Fibroblast of lung (primary cell): ENCODE measurements around the gene RPUSD3. TPM values are rescaled to one million over a fixed set of nuclear protein-coding genes. Genes with fewer than 3 reads are reported as not detected.

ENCODE experiments used
- DNase-seq, 2 donors: peaks; one replicate each; pipeline versions ENCODE4 v3.0.0 to v3.0.0-alpha.2; 2010; ENCODE audit warnings: low read depth in 2 of 2
- H2AFZ ChIP-seq: 2 replicates; pipeline ENCODE4 v1.5.1; 2012; ENCODE audit warnings: low read length, control low read depth, inconsistent platforms
- H3K27ac ChIP-seq: 2 replicates; pipeline ENCODE4 v1.5.1; 2011; ENCODE audit warnings: low read length, control low read depth; ENCODE audit not compliant: insufficient read depth
- H3K27me3 ChIP-seq: 2 replicates; pipeline ENCODE4 v1.5.1; 2011; ENCODE audit warnings: mild to moderate bottlenecking, low read length; ENCODE audit not compliant: control insufficient read depth, insufficient read depth
- H3K36me3 ChIP-seq: 2 replicates; pipeline ENCODE4 v1.5.1; 2011; ENCODE audit warnings: low read length; ENCODE audit not compliant: control insufficient read depth, insufficient read depth
- H3K4me1 ChIP-seq: 2 replicates; pipeline ENCODE4 v1.5.1; 2011; ENCODE audit warnings: low read length; ENCODE audit not compliant: control insufficient read depth, insufficient read depth; ENCODE audit errors: extremely low read depth
- H3K4me2 ChIP-seq: 2 replicates; pipeline ENCODE4 v1.5.1; 2011; ENCODE audit warnings: low read length, control low read depth; ENCODE audit not compliant: insufficient read depth; ENCODE audit errors: extremely low read depth
- H3K4me3 ChIP-seq, 4 experiments: fragments of 200-600 bp in 1 of 4; sonication (generic) in 1 of 4; replicated peaks in 1 of 4; 2 replicates each; pipeline ENCODE4 v1.5.1; 2011 to 2016; ENCODE audit warnings: low read length in 4 of 4, low read depth in 3 of 4, mild to moderate bottlenecking in 3 of 4, control low read depth in 2 of 4, inconsistent platforms in 1 of 4, mixed read lengths in 1 of 4; ENCODE audit not compliant: insufficient read depth in 1 of 4; ENCODE audit errors: control extremely low read depth in 1 of 4
- H3K79me2 ChIP-seq: 2 replicates; pipeline ENCODE4 v1.5.1; 2012; ENCODE audit warnings: mild to moderate bottlenecking, low read length, inconsistent platforms; ENCODE audit not compliant: control insufficient read depth, insufficient read depth
- H3K9ac ChIP-seq: 2 replicates; pipeline ENCODE4 v1.5.1; 2011; ENCODE audit warnings: mild to moderate bottlenecking, low read length, control low read depth; ENCODE audit not compliant: insufficient read depth
- H3K9me3 ChIP-seq: 2 replicates; pipeline ENCODE4 v1.5.1; 2012; ENCODE audit warnings: low read depth, low read length; ENCODE audit not compliant: control insufficient read depth, insufficient read depth
- H4K20me1 ChIP-seq: 2 replicates; pipeline ENCODE4 v1.5.1; 2011; ENCODE audit warnings: low read length; ENCODE audit not compliant: control insufficient read depth, insufficient read depth; ENCODE audit errors: extremely low read depth
- EZH2 ChIP-seq: IDR thresholded peaks from 2 replicates; pipeline ENCODE4 v1.5.1; 2012; ENCODE audit warnings: low read length, control low read depth, mild to moderate bottlenecking; ENCODE audit errors: missing control alignments
- polyA plus RNA-seq, 2 donors: library from polyadenylated mRNA; depleted of rRNA in 1 of 2; stranded (reverse) in 1 of 2; unstranded in 1 of 2; fragments of >200 nt; gene quantifications; 2 replicates each; pipeline ENCODE4 v1.2.1, GENCODE V29; 2011 to 2012; ENCODE audit warnings: missing spikeins in 1 of 2
- total RNA-seq: library from RNA; depleted of rRNA; stranded (reverse); fragments of >200 nt; gene quantifications from 2 replicates; pipeline ENCODE4 v1.2.1, GENCODE V29; 2014
- TF ChIP-seq, protein P1 (sequence below), 2 donors: IDR thresholded peaks in 1 of 2; conservative IDR thresholded peaks in 1 of 2; 1 replicate in 1 of 2; 2 replicates in 1 of 2; pipeline ENCODE4 v1.5.1; 2011 to 2012; ENCODE audit warnings: low read length in 2 of 2, control low read depth in 1 of 2, inconsistent platforms in 1 of 2, low read depth in 1 of 2, mild to moderate bottlenecking in 1 of 2

Gene RPUSD3
- total and polyA plus RNA-seq, 2 donors (not counting 1 experiment from before 2014, with no cell fraction given): 17.3 to 22.1 TPM

DNA sequence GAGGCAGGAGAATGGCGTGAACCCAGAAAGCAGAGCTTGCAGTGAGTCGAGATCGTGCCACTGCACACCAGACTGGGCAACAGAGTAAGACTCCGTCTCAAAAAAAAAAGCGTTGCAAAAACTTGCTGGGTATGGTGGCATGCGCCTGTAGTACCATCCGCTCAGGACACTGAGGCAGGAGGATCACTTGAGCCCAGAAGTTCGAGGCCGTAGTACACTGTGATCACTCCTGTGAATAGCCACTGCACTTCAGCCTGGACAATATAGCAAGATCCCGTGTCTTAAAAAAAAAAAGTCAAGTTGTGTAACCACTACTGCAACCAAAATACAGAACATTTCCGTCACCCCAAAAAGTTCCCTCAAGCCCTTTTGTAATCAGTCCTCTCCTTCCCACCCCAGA is 49.4 kb downstream of the RPUSD3 start:
- DNase-seq: no peak
- peaks cover 53% of the 10 kb centered on the region for H3K79me2 ChIP-seq
- H2AFZ ChIP-seq: no peak overlapping the region
- no peak for TF ChIP-seq EZH2
- TF ChIP-seq, protein P1, sequence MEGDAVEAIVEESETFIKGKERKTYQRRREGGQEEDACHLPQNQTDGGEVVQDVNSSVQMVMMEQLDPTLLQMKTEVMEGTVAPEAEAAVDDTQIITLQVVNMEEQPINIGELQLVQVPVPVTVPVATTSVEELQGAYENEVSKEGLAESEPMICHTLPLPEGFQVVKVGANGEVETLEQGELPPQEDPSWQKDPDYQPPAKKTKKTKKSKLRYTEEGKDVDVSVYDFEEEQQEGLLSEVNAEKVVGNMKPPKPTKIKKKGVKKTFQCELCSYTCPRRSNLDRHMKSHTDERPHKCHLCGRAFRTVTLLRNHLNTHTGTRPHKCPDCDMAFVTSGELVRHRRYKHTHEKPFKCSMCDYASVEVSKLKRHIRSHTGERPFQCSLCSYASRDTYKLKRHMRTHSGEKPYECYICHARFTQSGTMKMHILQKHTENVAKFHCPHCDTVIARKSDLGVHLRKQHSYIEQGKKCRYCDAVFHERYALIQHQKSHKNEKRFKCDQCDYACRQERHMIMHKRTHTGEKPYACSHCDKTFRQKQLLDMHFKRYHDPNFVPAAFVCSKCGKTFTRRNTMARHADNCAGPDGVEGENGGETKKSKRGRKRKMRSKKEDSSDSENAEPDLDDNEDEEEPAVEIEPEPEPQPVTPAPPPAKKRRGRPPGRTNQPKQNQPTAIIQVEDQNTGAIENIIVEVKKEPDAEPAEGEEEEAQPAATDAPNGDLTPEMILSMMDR (conservative IDR thresholded peaks at IDR 0.05 in 1 of 2, IDR thresholded peaks at IDR 0.05 in 1 of 2; ENCODE audit: low read depth in 1 of 2, low read length in 2 of 2): no peak
- peaks cover 3% of the 10 kb centered on the region for H3K4me1 ChIP-seq
- no peak overlapping the region for H3K27ac ChIP-seq
- H3K4me2 ChIP-seq: peak overlapping the region; percentile 29
- H3K9me3 ChIP-seq: no peaks in the 10 kb centered on the region
- no peaks in the 10 kb centered on the region for H3K27me3 ChIP-seq
- no peak overlapping the region for H3K9ac ChIP-seq
- H4K20me1 ChIP-seq: no peaks in the 10 kb centered on the region
- H3K4me3 ChIP-seq: no peak overlapping the region
- peaks cover 17% of the 10 kb centered on the region for H3K36me3 ChIP-seq

DNA sequence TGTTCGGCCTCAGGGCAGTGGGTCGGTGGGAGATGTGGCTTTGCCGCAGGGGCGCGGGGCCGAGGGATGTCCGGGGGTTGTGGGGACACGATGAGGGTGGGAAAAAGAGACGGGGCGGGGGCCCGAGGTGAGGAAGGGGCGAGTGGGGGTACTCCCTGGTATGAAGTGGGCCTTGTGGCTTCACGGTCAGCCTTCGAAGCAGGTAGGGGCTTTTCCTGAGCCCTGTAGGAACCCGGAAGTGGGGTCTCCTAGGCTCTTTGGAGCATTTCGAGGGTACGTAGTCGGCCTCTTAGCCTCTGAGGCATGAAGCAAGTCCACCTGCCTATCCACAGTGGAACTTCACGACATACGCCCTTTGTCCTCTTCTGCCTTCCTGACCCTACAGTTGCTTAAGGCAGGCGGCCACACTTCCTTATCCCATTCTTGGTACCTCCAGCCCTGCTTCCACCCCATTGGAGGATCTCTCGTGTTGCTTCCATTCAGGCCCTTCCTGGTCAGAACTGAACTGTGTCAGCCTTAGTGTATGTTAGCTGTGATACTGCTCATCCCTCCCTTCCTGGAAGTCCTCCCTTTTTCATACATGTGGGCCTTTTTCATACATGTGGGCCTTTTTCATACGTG is 50.5 kb downstream of the RPUSD3 start:
- Histone ChIP-seq H3K27me3 (no peaks in the 10 kb centered on the region), H3K4me2 (peak overlapping the region; percentile 93), H3K27ac (peak overlapping the region; percentile 99), H4K20me1 (no peaks in the 10 kb centered on the region), H2AFZ (peak overlapping the region; percentile 21), H3K9ac (peak overlapping the region; percentile 96), H3K36me3 (peaks cover 21% of the 10 kb centered on the region), H3K4me3 (peak overlapping the region; percentile 93 to 100 (median 98)), H3K9me3 (no peaks in the 10 kb centered on the region), H3K4me1 (peaks cover 3% of the 10 kb centered on the region), H3K79me2 (peaks cover 52% of the 10 kb centered on the region)
- DNase-seq: peak; percentile 45 to 55
- TF ChIP-seq, protein P1 (conservative IDR thresholded peaks at IDR 0.05 in 1 of 2, IDR thresholded peaks at IDR 0.05 in 1 of 2; ENCODE audit: low read depth in 1 of 2, low read length in 2 of 2): peak in 1 of 2 donors; percentile 5
- TF ChIP-seq EZH2: no peak

DNA sequence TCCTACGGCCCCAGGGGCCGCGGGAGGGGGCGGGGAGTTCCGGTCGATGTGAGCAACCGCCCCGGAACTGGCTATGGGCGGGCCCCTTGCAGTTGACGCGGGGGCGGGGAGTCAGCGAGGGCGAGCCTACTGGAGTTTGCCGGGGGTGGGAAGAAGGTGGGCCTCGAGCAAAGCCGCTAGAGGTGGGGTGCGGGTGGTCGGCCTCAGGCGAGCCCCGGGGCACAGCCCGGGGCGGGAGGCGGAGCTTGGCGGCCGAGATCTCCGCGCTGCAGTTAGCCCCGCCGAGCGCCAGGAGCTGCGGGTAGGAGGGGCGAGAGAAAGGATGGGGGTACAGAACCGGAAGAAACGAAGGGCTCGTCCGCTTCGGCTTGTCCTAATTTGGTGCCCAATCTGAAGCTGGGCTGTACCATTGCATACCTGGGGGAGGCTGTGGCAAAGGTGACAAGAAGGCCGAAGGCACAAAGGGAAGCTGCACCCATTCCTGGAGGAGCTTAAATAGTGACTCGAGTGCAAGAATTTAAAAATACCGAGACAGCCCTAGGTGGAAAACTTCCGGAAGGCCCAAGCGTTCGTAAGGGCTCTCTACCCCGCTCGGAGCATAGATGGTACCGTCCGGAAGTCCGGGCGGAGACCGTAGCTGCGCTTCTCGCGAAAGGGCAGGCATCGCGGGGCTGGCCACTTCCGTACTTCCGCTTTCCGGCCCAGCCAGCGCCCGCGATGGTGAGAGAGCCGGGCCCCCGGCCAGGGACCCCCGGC is 51.2 kb downstream of the RPUSD3 start, which contains the start of the genes ARPC4 and TADA3:
TSS of gene ARPC4 (plus strand) at position 678 of the 756 bp plus-strand sequence. CDS start at position 718, 40 bp downstream.
TSS of gene TADA3 (minus strand) at position 69 of the 756 bp plus-strand sequence. CDS start 1,007 bp downstream, outside the sequence.
- peak within 1 kb of the TSS; percentile 85 for H2AFZ ChIP-seq
- peak; percentile 96 to 98 for DNase-seq
- peaks cover 49% of the 10 kb centered on the region for H3K79me2 ChIP-seq
- peak within 1 kb of the TSS; percentile 93 for H3K4me2 ChIP-seq
- H3K27ac ChIP-seq: peak within 1 kb of the TSS; percentile 99
- H3K9me3 ChIP-seq: no peaks in the 10 kb centered on the region
- H3K4me1 ChIP-seq: peaks cover 3% of the 10 kb centered on the region
- no peaks in the 10 kb centered on the region for H3K27me3 ChIP-seq
- peak within 1 kb of the TSS; percentile 93 to 100 (median 98) for H3K4me3 ChIP-seq
- H3K9ac ChIP-seq: peak within 1 kb of the TSS; percentile 96
- H4K20me1 ChIP-seq: no peaks in the 10 kb centered on the region
- peaks cover 20% of the 10 kb centered on the region for H3K36me3 ChIP-seq
- TF ChIP-seq, protein P1 (conservative IDR thresholded peaks at IDR 0.05 in 1 of 2, IDR thresholded peaks at IDR 0.05 in 1 of 2; ENCODE audit: low read depth in 1 of 2, low read length in 2 of 2): no peak
